Ascending aorta (tissue), 2 donors: ENCODE results near the gene BPGM. TPM values are rescaled to one million over a fixed set of nuclear protein-coding genes. Genes with fewer than 3 reads are reported as not detected.

Experiments
- DNase-seq, 2 donors: peaks; one replicate each; pipeline ENCODE4 v3.0.0-alpha.2; 2019; ENCODE audit warnings: low spot score in 2 of 2
- H3K27ac ChIP-seq, 2 donors: fragments of 200-600 bp; sonication (generic); one replicate each; pipeline ENCODE4 v1.5.1; 2016 to 2017; ENCODE audit warnings: mild to moderate bottlenecking in 1 of 2
- H3K27me3 ChIP-seq: fragments of 200-600 bp; sonication (generic); one replicate; pipeline ENCODE4 v1.5.1; 2017
- H3K36me3 ChIP-seq, 2 donors: fragments of 200-600 bp; sonication (generic); one replicate each; pipeline ENCODE4 v1.5.1; 2016
- H3K4me1 ChIP-seq, 2 donors: fragments of 200-600 bp; sonication (generic); one replicate each; pipeline ENCODE4 v1.5.1; 2016 to 2017; ENCODE audit warnings: mild to moderate bottlenecking in 1 of 2
- H3K4me3 ChIP-seq, 2 donors: fragments of 200-600 bp; sonication (generic); one replicate each; pipeline ENCODE4 v1.5.1; 2016 to 2017; ENCODE audit warnings: mild to moderate bottlenecking in 1 of 2
- H3K9me3 ChIP-seq, 2 donors: fragments of 200-600 bp; sonication (generic); one replicate each; pipeline ENCODE4 v1.5.1; 2016
- CTCF ChIP-seq, 3 experiments: fragments of 200-600 bp in 2 of 3; fragments of 450-650 bp in 1 of 3; sonication (generic) in 2 of 3; IDR thresholded peaks; one replicate each; pipeline ENCODE4 v1.5.1; 2016 to 2019; ENCODE audit warnings: antibody characterized with exemption in 3 of 3, mild to moderate bottlenecking in 1 of 3, moderate library complexity in 1 of 3
- intact Hi-C: fragments of 100-400 bp; cut with DNase I; formaldehyde crosslinking; loops from one replicate; pipeline ENCODE4 v1.15.1; 2023
- total RNA-seq: library from RNA; depleted of rRNA; stranded (reverse); fragments of >200 nt; gene quantifications from one replicate; pipeline ENCODE4 v1.1.0, GENCODE V29; 2016

Gene BPGM
- total RNA-seq, 1 donor from 2014 or later = 19.2 TPM

- H3K4me1 ChIP-seq = no peaks in the 10 kb centered on the region
- H3K36me3 ChIP-seq = no peaks in the 10 kb centered on the region
- intact Hi-C loops = no loop called here
- no peak overlapping the region for H3K4me3 ChIP-seq
- H3K27me3 ChIP-seq = no peaks in the 10 kb centered on the region
- DNase-seq = no peak
- H3K9me3 ChIP-seq = no peaks in the 10 kb centered on the region
- H3K27ac ChIP-seq = no peak overlapping the region
- TF ChIP-seq CTCF (IDR thresholded peaks at IDR 0.05) = no peak
Measured at GRCh38 chr7:134627775-134628153, 18.9 kb upstream of the BPGM start.

GRCh38 chr7:134629445-134629844 lies 17.2 kb upstream of the BPGM start:
- Histone ChIP-seq H3K9me3 (no peaks in the 10 kb centered on the region), H3K4me3 (no peak overlapping the region), H3K4me1 (no peaks in the 10 kb centered on the region), H3K36me3 (no peaks in the 10 kb centered on the region), H3K27me3 (no peaks in the 10 kb centered on the region), H3K27ac (no peak overlapping the region)
- intact Hi-C loops = no loop called here
- no peak for DNase-seq
- no peak for TF ChIP-seq CTCF (IDR thresholded peaks at IDR 0.05)

DNA sequence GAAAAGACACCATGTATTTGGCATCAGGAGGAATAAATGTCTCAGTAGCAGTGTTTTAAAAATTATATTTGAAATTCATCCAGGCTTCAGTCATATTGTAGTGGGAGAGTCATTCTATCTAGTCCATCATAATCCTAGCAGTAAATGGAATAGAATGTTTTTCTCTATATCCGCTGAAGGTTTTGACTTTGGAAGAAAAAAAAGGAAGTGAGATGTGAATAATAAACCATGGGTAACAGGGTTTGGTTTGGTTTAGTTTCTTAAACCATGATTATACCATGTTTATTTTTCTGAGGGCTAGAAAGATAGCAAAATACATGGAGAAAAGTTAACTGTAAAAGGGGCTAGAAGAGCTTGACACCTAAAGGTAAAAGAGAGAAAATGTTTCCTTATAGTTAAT lies 16.4 kb upstream of the BPGM start:
- no peaks in the 10 kb centered on the region for H3K36me3 ChIP-seq
- no peak for DNase-seq
- H3K9me3 ChIP-seq = no peaks in the 10 kb centered on the region
- H3K27me3 ChIP-seq = no peaks in the 10 kb centered on the region
- no peak for TF ChIP-seq CTCF (IDR thresholded peaks at IDR 0.05)
- H3K4me3 ChIP-seq = no peak overlapping the region
- no peaks in the 10 kb centered on the region for H3K4me1 ChIP-seq
- no peak overlapping the region for H3K27ac ChIP-seq
- intact Hi-C loops = no loop called here

GRCh38 chr7:134630893-134631292 lies 15.8 kb upstream of the BPGM start:
- no peaks in the 10 kb centered on the region for H3K36me3 ChIP-seq
- TF ChIP-seq CTCF (IDR thresholded peaks at IDR 0.05) = no peak
- no peak overlapping the region for H3K27ac ChIP-seq
- no peaks in the 10 kb centered on the region for H3K9me3 ChIP-seq
- H3K27me3 ChIP-seq = no peaks in the 10 kb centered on the region
- intact Hi-C loops = no loop called here
- H3K4me1 ChIP-seq = no peaks in the 10 kb centered on the region
- H3K4me3 ChIP-seq = no peak overlapping the region
- DNase-seq = no peak

GRCh38 chr7:134632052-134632451 lies 14.6 kb upstream of the BPGM start:
- intact Hi-C loops = no loop called here
- Histone ChIP-seq H3K4me3 (no peak overlapping the region), H3K9me3 (no peaks in the 10 kb centered on the region), H3K27ac (no peak overlapping the region), H3K4me1 (no peaks in the 10 kb centered on the region), H3K27me3 (no peaks in the 10 kb centered on the region), H3K36me3 (no peaks in the 10 kb centered on the region)
- no peak for TF ChIP-seq CTCF (IDR thresholded peaks at IDR 0.05)
- DNase-seq = no peak

GRCh38 chr7:134632937-134633540 lies 13.6 kb upstream of the BPGM start:
- no peaks in the 10 kb centered on the region for H3K9me3 ChIP-seq
- intact Hi-C loops = no loop called here
- H3K27me3 ChIP-seq = no peaks in the 10 kb centered on the region
- H3K36me3 ChIP-seq = no peaks in the 10 kb centered on the region
- H3K27ac ChIP-seq = no peak overlapping the region
- peak in 2 of 3 experiments; percentile 16 to 42 for TF ChIP-seq CTCF (IDR thresholded peaks at IDR 0.05)
- DNase-seq = no peak
- no peak overlapping the region for H3K4me3 ChIP-seq
- no peaks in the 10 kb centered on the region for H3K4me1 ChIP-seq
